ENCODE measurements around the gene KLF9.

GRCh38 chr9:70421272-70422180, 7.1 kb upstream of the KLF9 start:
- no peak for TF ChIP-seq CTCF (conservative IDR thresholded peaks at IDR 0.05; ENCODE audit: low read depth, low read length)
- TF ChIP-seq EZH2 (IDR thresholded peaks at IDR 0.05; ENCODE audit: low read length, unreplicated experiment), result no peak
